Osteoblast (primary cell): ENCODE data around the gene PXDN. TPM values are rescaled to one million over a fixed set of nuclear protein-coding genes. Genes with fewer than 3 reads are reported as not detected.
A peak's percentile ranks its signal among the peaks of the same experiment; 100 is the strongest.

Source experiments
- DNase-seq: peaks from one replicate; pipeline ENCODE4 v3.0.0; 2011; ENCODE audit warnings: low spot score, mixed read lengths; ENCODE audit not compliant: insufficient read length; ENCODE audit errors: missing footprints
- H2AFZ ChIP-seq: 2 replicates; pipeline ENCODE4 v1.6.0; 2011; ENCODE audit warnings: mild to moderate bottlenecking, low read length
- H3K27ac ChIP-seq: 2 replicates; pipeline ENCODE4 v1.5.1; 2011; ENCODE audit warnings: mild to moderate bottlenecking, low read depth, low read length, moderate library complexity
- H3K27me3 ChIP-seq: 2 replicates; pipeline ENCODE4 v1.6.0; 2012; ENCODE audit warnings: mild to moderate bottlenecking, control low read depth, inconsistent platforms, low read length, moderate library complexity; ENCODE audit not compliant: insufficient read depth
- H3K36me3 ChIP-seq: 2 replicates; pipeline ENCODE4 v1.5.1; 2011; ENCODE audit warnings: mild to moderate bottlenecking, low read length, control low read depth, moderate library complexity; ENCODE audit not compliant: insufficient read depth
- H3K4me1 ChIP-seq: 2 replicates; pipeline ENCODE4 v1.5.1; 2011; ENCODE audit warnings: mild to moderate bottlenecking, low read length, control low read depth, moderate library complexity; ENCODE audit not compliant: insufficient read depth
- H3K4me2 ChIP-seq: 2 replicates; pipeline ENCODE4 v1.6.0; 2011; ENCODE audit warnings: mild to moderate bottlenecking, low read length; ENCODE audit not compliant: insufficient read depth
- H3K4me3 ChIP-seq: fragments of 200-600 bp; sonication (generic); 3 replicates; pipeline ENCODE4 v1.5.1; 2012; ENCODE audit warnings: mild to moderate bottlenecking, low read length, inconsistent platforms; ENCODE audit not compliant: insufficient read depth
- H3K79me2 ChIP-seq: 2 replicates; pipeline ENCODE4 v1.6.0; 2012; ENCODE audit warnings: mild to moderate bottlenecking, low read length, control low read depth, inconsistent platforms; ENCODE audit not compliant: insufficient read depth
- H3K9me3 ChIP-seq: 2 replicates; pipeline ENCODE4 v1.5.1; 2011; ENCODE audit warnings: low read depth, low read length, control low read depth
- H4K20me1 ChIP-seq: 2 replicates; pipeline ENCODE4 v1.6.0; 2012; ENCODE audit warnings: mild to moderate bottlenecking, low read length, control low read depth; ENCODE audit not compliant: insufficient read depth
- CTCF ChIP-seq: IDR thresholded peaks from 2 replicates; pipeline ENCODE4 v1.5.1; 2011; ENCODE audit warnings: mild to moderate bottlenecking, low read depth, low read length, moderate library complexity; ENCODE audit errors: extremely low read depth
- total RNA-seq: library from RNA; depleted of rRNA; stranded (reverse); fragments of >200 nt; gene quantifications from 2 replicates; pipeline ENCODE4 v1.2.3, GENCODE V29; 2012

Gene PXDN
- total RNA-seq: 307 and 324 TPM in 2 replicates

- peak within 1 kb of the TSS; percentile 77 for H3K4me3 ChIP-seq
- no peak for TF ChIP-seq CTCF
- no peaks in the 10 kb centered on the region for H3K9me3 ChIP-seq
- peaks cover 28% of the 10 kb centered on the region for H3K4me1 ChIP-seq
- H2AFZ ChIP-seq: peak within 1 kb of the TSS; percentile 62
- H3K27me3 ChIP-seq: peaks cover 11% of the 10 kb centered on the region
- H3K27ac ChIP-seq: peak within 1 kb of the TSS; percentile 86
- DNase-seq: peak; percentile 97
- peaks cover 28% of the 10 kb centered on the region for H3K79me2 ChIP-seq
- H3K36me3 ChIP-seq: peaks cover 6% of the 10 kb centered on the region
- H3K4me2 ChIP-seq: peak within 1 kb of the TSS; percentile 95
- peaks cover 9% of the 10 kb centered on the region for H4K20me1 ChIP-seq
These were observed at the start of gene PXDN for GRCh38 chr2:1744446-1745170. Gene PXDN (minus strand): TSS chr2:1744515. CDS start chr2:1744455, 60 bp downstream.

- no peak overlapping the region for H3K4me2 ChIP-seq
- H3K4me1 ChIP-seq: no peaks in the 10 kb centered on the region
- H4K20me1 ChIP-seq: no peaks in the 10 kb centered on the region
- no peak overlapping the region for H3K4me3 ChIP-seq
- no peak overlapping the region for H3K27ac ChIP-seq
- H3K9me3 ChIP-seq: no peaks in the 10 kb centered on the region
- DNase-seq: peak; percentile 83
- H2AFZ ChIP-seq: no peak overlapping the region
- no peaks in the 10 kb centered on the region for H3K79me2 ChIP-seq
- no peaks in the 10 kb centered on the region for H3K27me3 ChIP-seq
- no peaks in the 10 kb centered on the region for H3K36me3 ChIP-seq
- no peak for TF ChIP-seq CTCF
These were observed 49.6 kb upstream of the PXDN start for GRCh38 chr2:1793868-1794445.

- DNase-seq: peak; percentile 43
- H4K20me1 ChIP-seq: no peaks in the 10 kb centered on the region
- peaks cover 2% of the 10 kb centered on the region for H3K27me3 ChIP-seq
- no peaks in the 10 kb centered on the region for H3K4me1 ChIP-seq
- no peaks in the 10 kb centered on the region for H3K79me2 ChIP-seq
- no peak overlapping the region for H3K27ac ChIP-seq
- TF ChIP-seq CTCF: no peak
- no peaks in the 10 kb centered on the region for H3K36me3 ChIP-seq
- H2AFZ ChIP-seq: no peak overlapping the region
- H3K9me3 ChIP-seq: no peaks in the 10 kb centered on the region
- no peak overlapping the region for H3K4me3 ChIP-seq
- no peak overlapping the region for H3K4me2 ChIP-seq
These were observed 48.9 kb upstream of the PXDN start for GRCh38 chr2:1793001-1793867.
